Measurements from ENCODE around the gene SERINC1.

DNA sequence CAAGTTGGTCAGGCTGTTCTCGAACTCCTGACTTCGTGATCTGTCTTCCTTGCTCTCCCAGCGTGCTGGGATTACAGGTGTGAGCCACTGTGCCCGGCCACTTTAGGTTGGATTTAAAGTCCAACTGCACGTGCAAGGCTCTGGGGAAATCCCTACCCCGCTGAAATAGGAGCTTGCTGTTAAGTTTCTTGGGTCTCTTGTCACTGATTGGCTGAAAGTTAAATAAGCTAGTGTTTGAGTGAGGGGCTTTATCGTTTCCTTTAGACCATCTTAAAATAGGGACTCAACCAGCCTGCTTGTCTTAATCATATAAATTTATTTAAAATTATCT, 11.1 kb upstream of the SERINC1 start:
- TF ChIP-seq POLR2AphosphoS5 (IDR thresholded peaks at IDR 0.05; ENCODE audit: low read depth, low read length) (no peak), SPI1 (IDR thresholded peaks at IDR 0.05; ENCODE audit: low read depth, low read length) (no peak), POLR2A (IDR thresholded peaks at IDR 0.05; ENCODE audit: low read depth, low read length) (no peak), TAF1 (IDR thresholded peaks at IDR 0.05; ENCODE audit: low read depth, low read length) (no peak)

Measured in GM12891 (cell line).